Right cardiac atrium (tissue), 5 donors: ENCODE measurements around the gene ATG7. TPM values are rescaled to one million over a fixed set of nuclear protein-coding genes. Genes with fewer than 3 reads are reported as not detected.
"Not testable (repeated sequence)": the region's sequence is repeated elsewhere in the genome, so short reads cannot be mapped to it uniquely, and the experiment has no call there.

Experiments used
- ATAC-seq, 2 donors: fragments of 200-7000 bp; cut with Tn5 transposase; one replicate each; pipeline versions ENCODE4 v1.8.0 to v1.9.1; 2020; ENCODE audit warnings: moderate library complexity in 2 of 2, mild to moderate bottlenecking in 1 of 2
- DNase-seq, 3 donors: peaks; one replicate each; pipeline ENCODE4 v3.0.0-alpha.2; 2020
- H3K27ac ChIP-seq: one replicate; pipeline ENCODE4 v1.5.1; 2013; ENCODE audit warnings: mild to moderate bottlenecking, low read length, control low read depth, moderate library complexity
- H3K27me3 ChIP-seq: one replicate; pipeline ENCODE4 v1.6.1; 2013; ENCODE audit not compliant: control insufficient read depth, insufficient read depth
- H3K4me1 ChIP-seq: one replicate; pipeline ENCODE4 v1.6.1; 2013; ENCODE audit warnings: low read length; ENCODE audit not compliant: control insufficient read depth, insufficient read depth
- H3K4me3 ChIP-seq: one replicate; pipeline ENCODE4 v1.5.1; 2013; ENCODE audit warnings: low read length, control low read depth
- H3K9me3 ChIP-seq: one replicate; pipeline ENCODE4 v1.6.1; 2013; ENCODE audit warnings: low read length; ENCODE audit not compliant: control insufficient read depth
- WGBS: extraction: QIAGEN DNeasy Blood & Tissue Kit; methylation state at CpG from one replicate; pipeline ENCODE4 v1.1.7; 2013; 5-methylcytosine and 5-hydroxymethylcytosine counted together
- intact Hi-C, 4 donors: fragments of 100-400 bp; cut with DNase I; formaldehyde crosslinking; loops; one replicate each; pipeline versions ENCODE4 v1.11.0 to v1.14.0; 2022 to 2023
- polyA plus RNA-seq: library from polyadenylated mRNA; stranded (reverse); fragments of 200-250 nt; gene quantifications from one replicate; pipeline ENCODE4 v1.2.3, GENCODE V29; 2013
- total RNA-seq, 4 donors: library from RNA; stranded (reverse); fragmentation: NEBNext Ultra II Directional; extraction: Animal tissue kit (Norgen Biotek cat#: 25700); gene quantifications; one replicate each; pipeline ENCODE4 v1.2.1, GENCODE V29; 2021
- donor health status: healthy with polysubstance abuse.
- donor health status: DM: no; HTN: yes; CAD: no.
- donor health status: DM: no; HTN: no; CAD: no.
- donor health status: DM: no; HTN: yes; CAD: no; lungs with severe emphysema.
- donor health status: DM: yes; HTN: yes; CAD: no.

Gene ATG7
- total and polyA plus RNA-seq, 5 donors: 5.9 to 22.3 (median 19.6) TPM

- no peaks in the 10 kb centered on the region for H3K27me3 ChIP-seq
- no peaks in the 10 kb centered on the region for H3K9me3 ChIP-seq
- no peak overlapping the region for H3K4me3 ChIP-seq
- peak overlapping the region; percentile 50 for H3K27ac ChIP-seq
- WGBS: 70% methylated on average over 20 of the region's 20 CpGs
- peaks cover 29% of the 10 kb centered on the region for H3K4me1 ChIP-seq
- DNase-seq: peak in 2 of 3 donors; percentile 46 to 61
- intact Hi-C loops: loop anchor here in 1 of 4 donors (10.0 kb wide), 1 partner anchor 74 kb away; the partner anchor contains the start of gene VGLL4
- ATAC-seq: peak in 1 of 2 donors; percentile 56
Measured at GRCh38 chr3:11570789-11571495, 298.7 kb downstream of the ATG7 start.

DNA sequence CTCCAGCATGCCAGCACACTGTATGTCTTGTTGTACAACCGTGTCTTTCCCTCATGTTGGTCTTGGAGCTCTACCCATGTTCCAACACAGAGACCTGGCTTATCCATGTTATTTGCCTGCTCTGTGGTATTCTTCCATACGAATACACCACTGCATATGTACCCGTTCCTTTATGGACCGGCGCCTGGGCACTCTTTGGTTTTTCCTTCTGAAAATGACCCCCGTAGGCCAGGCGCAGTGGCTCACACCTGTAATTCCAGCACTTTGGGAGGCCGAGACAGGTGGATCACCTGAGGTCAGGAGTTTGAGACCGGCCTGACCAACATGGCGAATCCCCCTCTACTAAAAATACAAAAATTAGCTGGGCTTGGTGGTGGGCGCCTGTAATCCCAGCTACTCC, 300.5 kb downstream of the ATG7 start:
- intact Hi-C loops: loop anchor here in 1 of 4 donors (10.0 kb wide), 1 partner anchor 72 kb away; the partner anchor contains the start of gene VGLL4
- not testable (repeated sequence) for H3K9me3 ChIP-seq, ATAC-seq, H3K4me3 ChIP-seq, DNase-seq, H3K27me3 ChIP-seq, H3K27ac ChIP-seq
- peaks cover 34% of the 10 kb centered on the region for H3K4me1 ChIP-seq
- WGBS: 96% methylated on average over 11 of the region's 11 CpGs

- intact Hi-C loops: loop anchor here in 1 of 4 donors (10.0 kb wide), 1 partner anchor 70 kb away; the partner anchor contains the start of gene VGLL4
- Histone ChIP-seq H3K27me3 (no peaks in the 10 kb centered on the region), H3K27ac (no peak overlapping the region), H3K4me1 (peaks cover 19% of the 10 kb centered on the region), H3K4me3 (no peak overlapping the region), H3K9me3 (no peaks in the 10 kb centered on the region)
- 83% methylated on average over 20 of the region's 20 CpGs for WGBS
- ATAC-seq: no peak
- no peak for DNase-seq
Measured at GRCh38 chr3:11574981-11575669, 302.9 kb downstream of the ATG7 start.

DNA sequence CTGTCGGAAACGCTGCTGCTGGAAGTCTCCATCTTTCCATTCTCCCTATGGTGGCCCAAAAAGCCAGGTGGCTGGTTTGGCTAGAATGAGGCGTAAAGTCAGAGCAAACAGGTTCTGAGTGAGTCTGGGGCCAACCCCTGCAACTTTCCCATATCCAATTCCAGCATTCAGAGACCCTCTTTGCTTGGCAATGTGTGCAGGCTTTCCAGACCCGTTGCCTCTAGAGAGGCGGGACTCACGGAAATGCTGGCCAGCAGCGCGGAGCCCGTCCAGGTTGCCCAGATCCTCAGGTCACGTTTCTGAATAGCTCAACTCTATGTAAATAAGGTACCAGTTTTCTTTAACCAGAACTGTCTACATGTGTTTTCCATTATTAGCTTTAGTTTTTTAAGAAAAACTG, 303.5 kb downstream of the ATG7 start:
- 73% methylated on average over 10 of the region's 10 CpGs for WGBS
- H3K9me3 ChIP-seq: no peaks in the 10 kb centered on the region
- H3K27ac ChIP-seq: no peak overlapping the region

DNA sequence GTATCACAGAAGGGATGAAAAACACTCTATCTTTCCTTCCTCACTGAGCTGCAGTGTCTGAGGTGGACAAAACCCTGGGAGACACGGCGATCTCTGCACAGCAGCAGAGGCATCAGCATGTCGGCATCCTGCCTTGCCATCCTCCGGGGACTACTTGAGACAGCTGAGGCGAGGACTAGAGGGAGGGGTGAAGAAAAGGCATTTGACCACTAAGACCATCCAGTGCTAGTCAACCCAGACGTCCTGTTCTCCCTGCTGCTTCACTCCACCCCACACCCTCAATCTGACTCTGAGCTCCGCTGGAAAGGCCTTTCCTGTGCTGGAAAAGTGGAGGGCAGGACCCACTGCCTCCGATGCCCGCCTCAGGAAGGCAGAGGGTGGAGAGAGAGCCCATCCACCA, 304.3 kb downstream of the ATG7 start:
- peak; percentile 55 to 62 for ATAC-seq
- no peaks in the 10 kb centered on the region for H3K27me3 ChIP-seq
- no peak for DNase-seq
- H3K9me3 ChIP-seq: no peaks in the 10 kb centered on the region
- peak overlapping the region; percentile 3 for H3K27ac ChIP-seq
- H3K4me3 ChIP-seq: no peak overlapping the region
- WGBS: 48% methylated on average over 9 of the region's 9 CpGs
- H3K4me1 ChIP-seq: peaks cover 13% of the 10 kb centered on the region
- intact Hi-C loops: loop anchor here in 1 of 4 donors (10.0 kb wide), 1 partner anchor 68 kb away; the partner anchor contains the start of gene VGLL4

More for the DNA sequence above, 303.5 kb downstream of the ATG7 start:
- DNase-seq (no peak), ATAC-seq (no peak)
- intact Hi-C loops: loop anchor here in 1 of 4 donors (10.0 kb wide), 1 partner anchor 69 kb away; the partner anchor contains the start of gene VGLL4
- no peaks in the 10 kb centered on the region for H3K27me3 ChIP-seq
- H3K4me3 ChIP-seq: no peak overlapping the region
- H3K4me1 ChIP-seq: peaks cover 15% of the 10 kb centered on the region

GRCh38 chr3:11578169-11578568, 306.0 kb downstream of the ATG7 start:
- 68% methylated on average over 8 of the region's 8 CpGs for WGBS
- H3K9me3 ChIP-seq: no peaks in the 10 kb centered on the region
- ATAC-seq: no peak
- no peak overlapping the region for H3K27ac ChIP-seq
- intact Hi-C loops: loop anchor here in 1 of 4 donors (10.0 kb wide), 1 partner anchor 67 kb away; the partner anchor contains the start of gene VGLL4
- no peak overlapping the region for H3K4me3 ChIP-seq
- peaks cover 19% of the 10 kb centered on the region for H3K4me1 ChIP-seq
- no peaks in the 10 kb centered on the region for H3K27me3 ChIP-seq
- no peak for DNase-seq

DNA sequence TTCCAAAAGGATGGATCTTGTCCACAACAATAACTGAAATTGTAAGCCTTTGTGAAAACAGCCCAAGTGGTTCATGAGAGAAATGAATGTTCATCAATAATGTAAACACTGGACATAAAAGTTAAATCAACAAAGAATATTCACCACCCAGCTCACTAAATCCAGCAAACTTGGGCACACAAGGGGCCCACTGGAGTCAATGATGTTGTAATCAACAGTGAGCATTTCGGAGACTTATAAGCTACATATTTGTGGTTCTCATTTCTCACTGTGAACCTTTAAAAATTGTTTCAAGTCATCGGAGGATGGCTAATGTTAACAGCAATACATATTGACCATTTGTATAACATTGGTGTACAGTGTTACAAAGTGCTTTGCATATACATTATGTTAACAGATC, 308.4 kb downstream of the ATG7 start:
- DNase-seq (no peak), ATAC-seq (no peak)
- Histone ChIP-seq H3K4me3 (no peak overlapping the region), H3K4me1 (peaks cover 23% of the 10 kb centered on the region), H3K27me3 (no peaks in the 10 kb centered on the region), H3K9me3 (no peaks in the 10 kb centered on the region), H3K27ac (no peak overlapping the region)
- WGBS: 79% methylated on average over 2 of the region's 2 CpGs
- intact Hi-C loops: loop anchor here in 1 of 4 donors (10.0 kb wide), 1 partner anchor 54 kb away; no protein-coding TSS in a partner anchor

GRCh38 chr3:11581237-11582190, 309.3 kb downstream of the ATG7 start:
- intact Hi-C loops: loop anchor here in 1 of 4 donors (10.0 kb wide), 1 partner anchor 53 kb away; no protein-coding TSS in a partner anchor
- WGBS: 33% methylated on average over 16 of the region's 16 CpGs

DNA sequence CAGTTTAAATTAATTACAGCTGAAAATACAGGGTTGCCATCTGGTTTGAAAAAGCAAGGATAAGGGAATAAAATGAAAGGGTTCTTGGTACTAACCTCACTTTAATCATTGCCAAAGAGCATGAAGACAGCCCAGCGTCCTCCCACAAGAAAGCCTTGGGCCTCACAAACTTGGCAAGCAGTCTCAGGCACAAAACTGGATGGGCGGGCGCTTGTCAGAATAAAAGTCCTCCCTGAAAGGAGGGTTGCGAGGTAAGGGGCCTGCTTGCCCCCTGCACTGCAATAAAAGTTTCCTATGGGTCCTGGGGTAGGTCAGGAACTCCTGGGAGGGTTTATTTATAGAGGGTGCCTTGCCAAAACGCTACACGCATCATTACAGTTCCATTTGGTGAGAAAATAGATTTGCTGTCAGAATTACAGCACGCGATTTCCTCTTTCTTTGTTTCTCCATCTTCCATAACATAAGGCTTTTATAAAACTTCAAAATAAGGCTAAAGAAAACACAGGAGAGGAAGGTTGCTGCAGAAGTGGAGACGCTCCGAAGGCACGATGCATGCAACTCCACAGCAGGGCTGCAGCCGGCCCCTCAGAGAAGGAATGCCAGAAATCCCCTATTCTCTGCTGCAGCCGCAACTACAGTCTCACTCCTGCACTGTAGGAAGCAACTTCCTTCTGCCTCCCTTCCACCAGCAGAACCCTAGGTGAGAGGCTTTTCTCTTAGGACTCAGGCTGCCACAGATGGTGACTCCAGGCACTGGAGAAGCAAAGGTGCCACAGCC, 310.2 kb downstream of the ATG7 start:
- Histone ChIP-seq H3K4me1 (peaks cover 18% of the 10 kb centered on the region), H3K27me3 (no peaks in the 10 kb centered on the region), H3K9me3 (no peaks in the 10 kb centered on the region), H3K27ac (peak overlapping the region; percentile 74), H3K4me3 (peak overlapping the region; percentile 36)
- peak; percentile 78 to 87 for ATAC-seq
- intact Hi-C loops: loop anchor here in 1 of 4 donors (10.0 kb wide), 1 partner anchor 52 kb away; no protein-coding TSS in a partner anchor
- DNase-seq: peak; percentile 77 to 89 (median 84)
- 5% methylated on average over 13 of the region's 13 CpGs for WGBS

More at GRCh38 chr3:11581237-11582190, 309.3 kb downstream of the ATG7 start:
- H3K9me3 ChIP-seq: no peaks in the 10 kb centered on the region
- H3K4me3 ChIP-seq: peak overlapping the region; percentile 36
- H3K27ac ChIP-seq: peak overlapping the region; percentile 74
- H3K4me1 ChIP-seq: peaks cover 21% of the 10 kb centered on the region
- ATAC-seq (peak; percentile 22 to 44), DNase-seq (no peak)
- no peaks in the 10 kb centered on the region for H3K27me3 ChIP-seq
